ENCODE results near the gene CLEC3B.
"Not testable (repeated sequence)": the region's sequence is repeated elsewhere in the genome, so short reads cannot be mapped to it uniquely, and the experiment has no call there.

The CLEC3B gene

DNA sequence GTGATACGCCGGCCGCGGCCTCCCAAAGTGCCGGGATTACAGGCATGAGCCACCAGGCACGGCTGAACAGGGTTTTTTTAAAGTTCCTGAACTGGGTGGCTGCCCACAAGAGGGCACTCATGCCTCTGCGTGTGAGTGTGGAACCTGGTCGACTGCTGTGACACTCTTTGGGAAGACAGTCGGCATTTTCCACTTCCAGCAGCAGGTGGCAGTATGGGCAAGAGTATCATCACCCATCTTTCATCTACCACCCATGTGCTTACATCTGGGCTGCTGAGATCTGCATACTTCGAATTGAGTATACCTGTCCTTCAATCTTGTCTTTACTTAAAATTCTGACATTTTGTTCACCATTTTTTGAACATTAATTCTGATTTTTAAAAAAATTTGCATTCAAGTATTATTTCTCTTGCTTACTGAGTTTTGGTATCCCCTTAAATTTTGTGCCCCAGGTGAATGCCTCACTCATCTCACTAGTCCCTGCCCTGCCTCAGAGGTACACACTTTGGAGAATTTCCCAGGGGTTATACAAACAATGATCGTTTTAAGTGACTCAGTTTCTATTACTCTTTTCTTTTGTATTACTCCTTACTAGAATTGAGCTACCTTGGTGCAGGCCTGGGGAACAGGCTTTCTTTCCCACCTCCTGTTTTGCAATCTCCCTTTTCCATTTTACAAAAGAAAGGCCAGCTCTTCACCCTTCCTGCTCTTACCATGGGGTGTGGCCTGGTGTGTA, 11.8 kb downstream of the CLEC3B start:
- peak; percentile 77 for DNase-seq

DNA sequence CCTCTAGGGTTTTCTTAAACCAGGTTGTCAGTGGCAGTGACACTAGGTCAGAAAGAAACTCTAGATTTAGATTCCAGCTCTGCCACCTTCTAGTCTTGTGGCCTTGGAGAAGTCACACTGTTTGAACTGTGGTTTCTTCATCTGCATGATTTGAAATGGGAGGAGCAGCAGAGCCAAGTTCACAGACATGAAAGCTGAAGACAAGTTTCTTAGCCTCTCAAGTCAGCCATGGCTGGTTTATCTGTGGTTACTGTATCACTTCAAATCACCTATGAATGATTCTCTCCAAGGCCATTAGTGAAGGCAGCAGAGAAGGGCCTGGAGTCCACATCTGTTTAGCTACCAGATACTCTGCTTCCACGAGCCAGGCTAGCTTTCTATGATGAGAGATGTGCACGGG, 15.6 kb downstream of the CLEC3B start:
- no peak for DNase-seq

GRCh38 chr3:45042162-45042561, 16.1 kb downstream of the CLEC3B start:
- no peak for DNase-seq

- DNase-seq, result no peak
These were observed 17.7 kb downstream of the CLEC3B start for GRCh38 chr3:45043728-45044299.

GRCh38 chr3:45048244-45048643, 22.1 kb downstream of the CLEC3B start:
- no peak for DNase-seq

DNA sequence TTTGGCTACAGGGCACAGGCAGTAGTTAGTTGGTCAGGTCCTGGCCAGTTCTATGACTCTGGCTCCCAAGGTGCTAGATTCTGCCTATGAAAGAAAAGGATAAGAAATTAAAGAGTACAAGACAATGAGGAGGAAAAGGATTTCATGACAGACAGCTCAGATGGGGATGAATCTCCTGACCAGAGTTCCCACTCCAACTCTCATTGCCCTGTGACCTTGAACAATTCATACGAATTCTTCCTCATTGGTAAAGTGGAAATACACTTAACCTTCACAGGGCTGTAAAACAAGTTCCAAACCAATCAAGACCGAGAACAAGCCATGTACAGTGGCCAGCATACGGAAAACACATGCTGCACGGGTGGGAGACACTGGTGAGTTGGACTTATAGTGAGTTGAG, 23.7 kb downstream of the CLEC3B start:
- no peak for DNase-seq

- DNase-seq, result no peak
These were observed 25.6 kb downstream of the CLEC3B start for GRCh38 chr3:45051685-45052084.

DNA sequence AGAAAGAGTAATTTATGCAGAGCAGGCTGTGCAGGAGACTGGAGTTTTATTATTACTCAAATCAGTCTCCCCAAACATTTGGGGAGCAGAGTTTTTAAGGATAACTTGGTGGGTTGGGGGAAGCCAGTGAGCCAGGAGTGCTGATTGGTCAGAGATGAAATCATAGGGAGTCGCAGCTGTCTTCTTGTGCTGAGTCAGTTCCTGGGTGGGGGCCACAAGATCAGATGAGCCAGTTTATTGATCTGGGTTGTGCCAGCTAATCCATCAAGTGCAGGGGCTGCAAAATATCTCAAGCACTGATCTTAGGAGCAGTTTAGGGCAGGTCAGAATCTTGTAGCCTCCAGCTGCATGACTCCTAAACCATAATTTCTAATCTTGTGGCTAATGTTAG, 27.7 kb downstream of the CLEC3B start:
- not testable (repeated sequence) for DNase-seq

DNA sequence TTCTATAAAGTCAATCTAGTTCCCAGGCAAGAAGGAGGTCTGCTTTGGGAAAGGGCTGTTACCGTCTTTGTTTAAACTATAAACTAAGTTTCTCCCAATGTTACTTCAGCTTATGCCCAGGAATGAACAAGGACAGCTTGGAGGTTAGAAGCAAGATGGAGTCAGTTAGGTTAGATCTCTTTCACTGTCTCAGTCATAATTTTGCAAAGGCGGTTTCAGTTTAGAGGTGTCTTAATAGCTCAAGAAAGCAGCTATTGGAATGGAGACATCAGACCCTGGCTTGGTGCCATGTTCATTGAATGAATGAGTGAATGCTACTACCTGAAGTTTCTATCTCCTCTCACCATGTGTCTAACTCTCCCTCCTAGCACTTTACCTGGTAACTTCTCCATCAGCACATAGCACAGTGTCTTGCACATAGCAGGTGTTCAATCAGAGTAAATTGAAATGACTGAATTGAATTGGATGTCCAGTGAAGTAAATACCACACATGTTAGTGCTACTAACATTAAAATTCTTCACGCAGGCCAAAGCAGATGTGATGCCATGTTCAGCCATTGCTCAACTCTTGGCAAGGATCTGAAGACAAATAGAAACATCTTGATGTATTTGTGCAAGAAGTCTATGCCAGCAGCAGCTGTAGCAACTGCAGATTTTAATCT, 28.2 kb downstream of the CLEC3B start:
- peak; percentile 12 for DNase-seq

DNA sequence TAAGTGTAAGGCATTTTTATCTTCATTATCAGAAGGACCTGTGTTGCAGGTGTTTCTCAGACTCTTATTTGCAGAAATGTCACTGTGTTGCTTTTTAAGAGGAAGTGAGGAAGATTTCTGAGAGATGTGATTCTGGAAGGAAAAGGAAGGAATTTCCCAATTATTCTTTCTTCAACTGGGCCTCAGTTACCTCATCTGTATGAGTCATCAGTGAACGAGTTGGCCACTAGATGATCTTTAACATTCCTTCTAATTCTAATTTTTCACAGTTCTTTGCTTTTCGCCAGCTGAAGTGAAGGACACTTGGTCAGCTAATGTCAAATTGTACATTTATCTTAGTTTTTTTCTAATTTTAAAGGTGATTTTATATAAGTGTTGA, 28.9 kb downstream of the CLEC3B start:
- DNase-seq, result no peak

- no peak for DNase-seq
These were observed 29.5 kb downstream of the CLEC3B start for GRCh38 chr3:45055411-45056143.

DNA sequence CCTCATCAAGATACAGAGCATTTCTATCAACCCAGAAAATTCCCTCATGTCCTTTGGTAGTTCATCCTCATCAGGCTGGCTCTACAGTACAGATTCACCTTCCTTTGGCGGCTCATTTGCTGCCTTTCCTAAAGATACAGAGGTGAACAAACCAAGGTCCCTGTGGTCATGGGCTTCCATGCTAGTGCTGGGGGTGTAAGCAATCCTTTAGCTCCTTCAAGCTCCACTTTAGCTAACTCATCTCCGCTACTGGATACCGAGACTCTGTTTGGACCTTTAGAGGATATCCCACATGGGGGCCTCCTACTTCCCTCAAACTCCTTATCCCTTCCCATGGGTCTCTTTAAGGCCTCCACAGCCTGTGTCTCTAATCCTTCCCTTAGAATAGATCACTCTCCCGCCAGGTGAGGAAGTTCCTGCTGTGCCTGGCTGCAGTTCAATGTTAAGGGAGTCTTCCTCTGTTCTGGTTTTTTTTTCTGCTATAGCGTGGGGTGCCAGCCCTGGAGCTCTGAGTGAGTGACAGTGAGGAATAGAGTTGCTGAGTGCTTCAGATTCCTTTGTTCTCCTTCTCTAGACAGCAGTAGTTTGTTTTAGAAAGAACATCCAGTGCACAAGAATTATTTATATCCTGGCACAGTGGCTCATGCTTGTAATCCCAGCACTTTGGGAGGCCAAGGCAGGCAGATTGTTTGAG, 30.7 kb downstream of the CLEC3B start:
- no peak for DNase-seq

DNA sequence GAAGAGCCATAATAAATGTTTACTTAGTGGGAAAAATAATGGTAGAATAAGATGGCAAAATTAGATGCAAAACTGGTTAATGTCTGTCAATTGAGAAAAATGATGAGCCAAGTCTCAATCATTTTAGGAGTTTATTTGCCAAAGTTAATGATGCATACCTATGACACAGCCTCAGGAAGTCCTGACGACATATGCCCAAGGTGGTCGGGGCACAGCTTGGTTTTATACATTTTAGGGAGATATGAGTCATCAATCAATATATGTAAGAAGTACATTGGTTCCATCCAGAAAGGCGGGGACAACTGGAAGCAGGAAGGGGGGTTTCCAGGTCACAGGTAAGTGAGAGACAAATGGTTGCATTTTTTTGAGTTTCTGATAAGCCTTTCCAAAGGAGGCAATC, 31.5 kb downstream of the CLEC3B start:
- DNase-seq, result no peak

- no peak for DNase-seq
These were observed 33.0 kb downstream of the CLEC3B start for GRCh38 chr3:45059132-45059531.

DNA sequence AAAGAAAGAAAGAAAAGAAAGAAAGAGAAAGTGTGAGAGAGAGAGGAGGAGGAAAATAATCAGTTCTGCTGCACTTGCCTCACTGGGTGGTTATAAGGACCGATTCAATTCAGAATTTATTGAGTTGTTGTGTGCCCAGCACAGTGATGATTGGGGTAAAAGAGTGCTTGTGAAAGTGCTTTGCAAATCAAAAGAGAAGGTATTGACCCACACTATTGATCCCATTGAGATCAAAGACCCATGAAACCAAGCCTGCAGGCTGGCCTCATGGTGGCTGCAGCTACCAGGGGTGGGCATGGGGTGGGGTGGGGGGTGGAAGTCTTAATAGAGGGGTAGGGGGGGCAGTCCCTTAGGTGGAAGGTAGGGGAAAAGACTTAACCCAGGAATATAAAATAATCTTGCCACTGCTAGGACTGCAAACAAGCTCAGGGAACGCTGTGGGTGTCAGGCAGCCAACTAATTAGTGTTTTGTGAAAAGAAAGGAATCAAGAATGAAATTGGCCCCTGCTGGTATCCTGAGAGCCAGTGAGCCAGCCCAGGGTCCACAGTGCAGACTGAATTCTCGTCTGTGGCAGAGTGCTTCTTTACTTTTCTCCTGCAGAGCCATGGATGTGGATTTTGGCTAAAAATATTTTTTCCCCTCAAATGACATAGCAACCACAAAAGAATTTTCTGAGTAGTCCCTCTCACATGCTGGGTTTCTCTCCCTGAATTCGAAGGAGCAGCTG, 34.2 kb downstream of the CLEC3B start:
- DNase-seq, result no peak

GRCh38 chr3:45062697-45063070, 36.6 kb downstream of the CLEC3B start:
- DNase-seq, result no peak

DNA sequence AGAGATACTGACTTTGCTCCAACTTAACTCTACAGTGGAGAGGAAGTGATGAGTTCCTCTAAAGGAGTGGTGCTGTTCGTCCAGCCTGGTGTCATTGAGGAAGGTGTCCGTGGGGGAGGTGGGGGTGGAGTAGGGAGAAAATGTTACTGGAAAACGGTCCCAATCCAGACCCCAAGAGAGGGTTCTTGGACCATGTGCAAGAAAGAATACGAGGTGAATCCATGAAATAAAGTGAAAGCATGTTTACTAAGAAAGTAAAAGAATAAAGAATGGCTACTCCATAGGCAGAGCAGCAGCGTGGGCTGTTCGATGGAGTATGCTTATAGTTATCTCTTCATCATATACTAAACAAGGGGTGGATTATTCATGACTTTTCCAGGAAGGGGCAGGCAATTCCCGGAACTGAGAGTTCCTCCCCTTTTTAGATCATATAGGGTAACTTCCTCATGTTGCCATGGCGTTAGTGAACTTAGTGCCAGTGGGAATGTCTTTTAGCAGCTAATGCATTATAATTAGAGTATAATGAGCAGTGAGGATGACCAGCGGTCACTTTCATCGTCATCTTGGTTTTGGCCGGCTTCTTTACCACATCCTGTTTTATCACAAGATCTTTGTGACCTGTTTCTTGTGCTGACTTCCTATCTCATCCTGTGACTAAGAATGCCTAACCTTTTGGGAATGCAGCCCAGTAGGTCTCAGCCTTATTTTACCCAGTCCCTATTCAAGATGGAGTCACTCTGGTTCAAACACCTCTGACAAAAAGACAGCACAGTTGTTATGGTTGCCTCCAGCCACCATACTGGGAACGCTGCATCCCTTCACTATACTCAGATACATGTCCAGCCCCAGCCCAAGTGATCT, 38.6 kb downstream of the CLEC3B start:
- DNase-seq, result no peak

GRCh38 chr3:45065373-45065720, 39.2 kb downstream of the CLEC3B start:
- no peak for DNase-seq

DNA sequence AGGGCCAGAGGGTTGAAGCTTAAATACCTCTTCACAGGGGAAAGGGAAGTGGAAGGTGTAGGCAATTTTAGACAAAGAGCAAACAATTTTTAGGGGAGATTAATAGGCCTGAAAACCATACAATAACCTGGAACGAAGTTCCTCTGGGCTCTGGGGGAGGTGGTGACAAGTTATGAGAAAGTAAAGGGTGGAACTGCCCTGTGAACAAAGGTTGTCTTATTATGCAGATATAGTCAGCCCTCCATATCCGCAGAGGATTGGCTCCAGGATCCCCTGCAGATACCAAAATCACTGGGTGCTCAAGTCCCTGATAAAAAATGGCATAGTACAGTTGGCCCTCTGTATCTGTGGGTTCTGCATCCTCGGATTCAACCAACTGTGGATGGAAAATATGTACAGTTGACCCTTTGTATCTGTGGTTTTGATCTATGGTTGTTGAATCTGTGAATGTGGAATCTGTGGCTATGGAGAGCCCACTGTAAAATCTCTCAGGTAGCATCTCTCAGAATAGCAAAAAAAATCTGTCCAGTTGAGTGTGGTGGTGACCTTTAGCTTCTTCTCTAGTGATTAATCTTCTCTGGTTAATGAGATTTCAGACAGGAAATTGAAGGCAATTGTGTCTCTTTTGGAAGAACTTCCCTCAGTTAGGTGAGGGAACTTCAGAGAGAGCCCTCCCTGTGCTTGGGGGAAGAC, 40.2 kb downstream of the CLEC3B start:
- DNase-seq, result no peak

- no peak for DNase-seq
These were observed 41.4 kb downstream of the CLEC3B start for GRCh38 chr3:45067486-45067885.

GRCh38 chr3:45067941-45068340, 41.8 kb downstream of the CLEC3B start:
- no peak for DNase-seq

All from GOT3 (cell line).